Hindlimb muscle (tissue), 1 donor: Measurements from ENCODE around the gene REXO4. TPM values are rescaled to one million over a fixed set of nuclear protein-coding genes. Genes with fewer than 3 reads are reported as not detected.

Experiments
- DNase-seq: peaks from one replicate; pipeline ENCODE4 v3.0.0-alpha.2; 2013
- polyA plus RNA-seq: library from polyadenylated mRNA; unstranded; fragments of 120-200 nt; gene quantifications from one replicate; pipeline ENCODE4 v1.2.1, GENCODE V29; 2013; ENCODE audit not compliant: insufficient read length

REXO4 gene
- polyA plus RNA-seq, 1 donor = 43.6 TPM

DNA sequence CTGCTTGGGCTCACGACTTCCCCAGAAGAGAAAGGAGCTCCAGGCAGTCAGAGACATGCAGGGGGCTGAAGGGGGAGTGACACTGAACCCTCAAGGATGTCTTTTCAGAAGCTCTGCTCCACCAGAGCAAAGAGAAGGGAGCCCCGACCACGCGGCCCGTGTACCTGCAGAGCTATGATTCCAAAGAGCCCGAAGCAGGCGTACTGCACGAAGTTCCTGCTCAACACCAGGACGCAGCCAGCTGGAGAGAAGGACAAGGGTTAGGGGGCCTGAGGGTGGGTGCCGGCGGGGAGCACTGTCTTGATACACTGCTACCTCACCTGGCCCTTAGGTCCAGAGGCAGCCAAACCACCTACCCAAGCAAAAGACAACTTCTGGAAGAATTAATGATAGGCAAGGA lies 51.4 kb downstream of the REXO4 start:
- DNase-seq = no peak

GRCh38 chr9:133362359-133363044 lies 55.3 kb downstream of the REXO4 start:
- DNase-seq = no peak

- no peak for DNase-seq
Measured at GRCh38 chr9:133361507-133362092, 56.2 kb downstream of the REXO4 start.

- no peak for DNase-seq
Measured at GRCh38 chr9:133360400-133361393, 57.1 kb downstream of the REXO4 start.

DNA sequence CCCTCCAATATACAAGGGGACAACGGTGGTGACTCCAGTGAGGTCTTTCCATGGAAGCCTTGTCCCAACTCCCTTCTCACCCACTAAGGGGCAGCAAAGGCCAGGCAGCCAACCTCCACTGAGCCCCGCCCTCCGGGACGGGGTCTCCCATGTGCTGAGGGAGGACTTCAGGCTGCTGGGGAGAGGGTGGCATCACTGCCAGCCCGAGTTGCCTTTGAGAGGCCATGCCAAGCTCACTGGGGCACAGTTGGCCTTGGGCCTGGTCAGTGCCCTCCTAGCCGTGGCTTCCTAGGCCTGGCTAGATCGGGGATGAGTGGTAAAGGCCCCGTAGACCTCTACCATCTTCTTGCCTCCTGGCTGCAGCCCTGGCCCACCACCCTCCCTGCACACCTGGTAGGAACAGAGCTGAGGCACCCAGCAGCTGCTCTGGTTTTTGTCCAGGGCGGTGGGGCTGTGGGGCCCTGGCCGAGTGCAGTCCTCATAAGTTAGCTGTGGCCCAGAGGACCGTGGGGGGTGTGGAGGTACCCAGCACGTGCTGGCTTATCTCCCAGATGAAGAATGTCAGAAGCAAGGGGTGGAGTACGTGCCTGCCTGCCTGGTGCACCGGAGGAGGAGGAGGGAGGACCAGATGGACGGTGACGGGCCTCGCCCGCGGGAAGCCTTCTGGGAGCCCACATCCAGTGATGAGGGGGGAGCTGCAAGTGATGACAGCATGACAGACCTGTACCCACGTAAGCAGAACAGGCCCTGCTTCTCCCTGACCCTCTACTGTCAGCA lies 58.2 kb downstream of the REXO4 start:
- no peak for DNase-seq

DNA sequence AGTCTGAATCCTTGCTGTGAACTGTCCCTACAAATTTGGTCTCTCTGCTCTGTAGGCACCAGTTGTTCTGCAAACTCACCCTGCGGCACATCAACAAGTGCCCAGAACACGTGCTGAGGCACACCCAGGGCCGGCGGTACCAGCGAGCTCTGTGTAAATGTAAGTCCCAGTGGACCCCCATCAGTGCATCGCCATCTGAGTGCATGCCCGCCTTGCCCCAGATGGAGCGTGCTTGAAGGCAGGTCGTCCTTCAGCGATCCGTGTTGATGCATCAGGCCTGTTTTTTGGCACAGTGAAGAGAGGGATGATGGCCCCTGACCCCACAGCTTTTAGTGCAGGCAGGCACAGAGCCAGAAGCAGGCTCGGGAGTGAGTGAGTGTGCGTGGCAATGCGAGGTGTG lies 60.2 kb downstream of the REXO4 start:
- DNase-seq = no peak

GRCh38 chr9:133356391-133357091 lies 61.3 kb downstream of the REXO4 start, which contains the start of the genes SURF1 and SURF2:
Gene SURF1, minus strand, starts transcription at chr9:133356487. Its CDS starts 34 bp downstream, at chr9:133356453.
Gene SURF2, plus strand, starts transcription at chr9:133356550. Its CDS starts 43 bp downstream, at chr9:133356593.
- peak; percentile 84 for DNase-seq

Other genes starting within 250 kb of the REXO4 start
- not detected for gene OBP2B, start 208.8 kb downstream of the REXO4 start, polyA plus RNA-seq
- 4.5 TPM for gene ABO, start 142.8 kb downstream of the REXO4 start, polyA plus RNA-seq
- 26.1 TPM for gene SURF6, start 81.8 kb downstream of the REXO4 start, polyA plus RNA-seq
- gene MED22, start 69.9 kb downstream of the REXO4 start, polyA plus RNA-seq = 29.2 TPM
- gene RPL7A, start 69.8 kb downstream of the REXO4 start, polyA plus RNA-seq = 2,303 TPM
- gene SURF1, start 61.5 kb downstream of the REXO4 start, polyA plus RNA-seq = 35.5 TPM
- 13.9 TPM for gene SURF2, start 61.5 kb downstream of the REXO4 start, polyA plus RNA-seq
- gene SURF4, start 42.0 kb downstream of the REXO4 start, polyA plus RNA-seq = 89.8 TPM
- gene STKLD1, start 41.6 kb downstream of the REXO4 start, polyA plus RNA-seq = 1.5 TPM
- gene ADAMTS13, start 4.4 kb upstream of the REXO4 start, polyA plus RNA-seq = 10.4 TPM
- 18.5 TPM for gene CACFD1, start 42.0 kb upstream of the REXO4 start, polyA plus RNA-seq
- 0.81 TPM for gene SLC2A6, start 61.1 kb upstream of the REXO4 start, polyA plus RNA-seq
- 82.7 TPM for gene MYMK, start 106.9 kb upstream of the REXO4 start, polyA plus RNA-seq
- 4.0 TPM for gene ADAMTSL2, start 116.7 kb upstream of the REXO4 start, polyA plus RNA-seq
- gene FAM163B, start 191.4 kb upstream of the REXO4 start, polyA plus RNA-seq = not detected
- gene DBH, start 218.4 kb upstream of the REXO4 start, polyA plus RNA-seq = 0.54 TPM